NCI-H2081 (cell line): Measurements from ENCODE around the gene PCDHA1.
"Not testable (repeated sequence)": the region's sequence is repeated elsewhere in the genome, so short reads cannot be mapped to it uniquely, and the experiment has no call there.

ENCODE experiments used
- DNase-seq, 2 experiments: peaks; one replicate each; lab custom pipeline; 2025; lab: John Stamatoyannopoulos, UW

The PCDHA1 gene

DNA sequence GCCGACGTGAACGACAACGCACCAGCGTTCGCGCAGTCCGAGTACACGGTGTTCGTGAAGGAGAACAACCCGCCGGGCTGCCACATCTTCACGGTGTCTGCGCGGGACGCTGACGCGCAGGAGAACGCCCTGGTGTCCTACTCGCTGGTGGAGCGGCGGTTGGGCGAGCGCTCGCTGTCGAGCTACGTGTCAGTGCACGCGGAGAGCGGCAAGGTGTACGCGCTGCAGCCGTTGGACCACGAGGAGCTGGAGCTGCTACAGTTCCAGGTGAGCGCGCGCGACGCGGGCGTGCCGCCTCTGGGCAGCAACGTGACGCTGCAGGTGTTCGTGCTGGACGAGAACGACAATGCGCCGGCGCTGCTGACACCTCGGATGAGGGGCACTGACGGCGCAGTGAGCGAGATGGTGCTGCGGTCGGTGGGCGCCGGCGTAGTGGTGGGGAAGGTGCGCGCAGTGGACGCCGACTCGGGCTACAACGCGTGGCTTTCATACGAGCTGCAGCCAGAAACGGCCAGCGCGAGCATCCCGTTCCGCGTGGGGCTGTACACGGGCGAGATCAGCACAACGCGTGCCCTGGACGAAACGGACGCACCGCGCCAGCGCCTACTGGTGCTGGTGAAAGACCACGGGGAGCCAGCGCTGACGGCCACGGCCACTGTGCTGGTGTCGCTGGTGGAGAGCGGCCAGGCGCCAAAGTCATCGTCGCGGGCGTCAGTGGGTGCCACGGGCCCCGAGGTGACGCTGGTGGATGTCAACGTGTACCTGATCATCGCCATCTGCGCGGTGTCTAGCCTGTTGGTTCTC is 64.1 kb downstream of the PCDHA1 start:
- not testable (repeated sequence) for DNase-seq

DNA sequence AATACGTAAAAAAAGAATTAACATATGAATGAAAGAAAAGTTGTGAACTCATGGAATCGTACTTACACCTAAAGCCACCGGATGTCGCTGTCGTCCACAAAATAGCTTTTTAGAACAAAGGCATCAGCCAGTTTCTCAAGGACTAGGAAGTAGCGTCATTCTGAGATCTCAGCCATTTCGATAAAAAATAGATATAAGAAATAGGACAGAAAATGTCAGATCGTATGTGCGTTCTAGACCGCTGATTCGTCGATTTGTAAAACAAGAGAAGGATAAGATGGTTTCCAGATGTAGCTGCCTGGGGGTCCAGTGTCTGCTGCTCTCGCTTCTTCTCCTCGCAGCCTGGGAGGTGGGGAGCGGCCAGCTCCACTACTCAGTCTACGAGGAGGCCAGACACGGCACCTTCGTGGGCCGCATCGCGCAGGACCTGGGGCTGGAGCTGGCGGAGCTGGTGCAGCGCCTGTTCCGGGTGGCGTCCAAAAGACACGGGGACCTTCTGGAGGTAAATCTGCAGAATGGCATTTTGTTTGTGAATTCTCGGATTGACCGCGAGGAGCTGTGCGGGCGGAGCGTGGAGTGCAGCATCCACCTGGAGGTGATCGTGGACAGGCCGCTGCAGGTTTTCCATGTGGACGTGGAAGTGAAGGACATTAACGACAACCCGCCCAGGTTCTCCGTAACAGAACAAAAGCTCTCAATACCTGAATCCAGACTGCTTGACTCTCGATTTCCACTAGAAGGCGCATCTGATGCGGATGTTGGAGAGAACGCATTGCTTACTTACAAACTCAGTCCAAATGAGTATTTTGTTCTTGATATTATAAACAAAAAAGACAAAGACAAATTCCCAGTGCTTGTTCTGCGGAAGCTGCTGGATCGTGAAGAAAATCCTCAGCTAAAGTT is 70.1 kb downstream of the PCDHA1 start, which contains the start of gene PCDHA10:
PCDHA10 (plus strand) TSS at position 126 of the 903 bp plus-strand sequence; CDS start at position 278, 152 bp downstream.
- no peak for DNase-seq

DNA sequence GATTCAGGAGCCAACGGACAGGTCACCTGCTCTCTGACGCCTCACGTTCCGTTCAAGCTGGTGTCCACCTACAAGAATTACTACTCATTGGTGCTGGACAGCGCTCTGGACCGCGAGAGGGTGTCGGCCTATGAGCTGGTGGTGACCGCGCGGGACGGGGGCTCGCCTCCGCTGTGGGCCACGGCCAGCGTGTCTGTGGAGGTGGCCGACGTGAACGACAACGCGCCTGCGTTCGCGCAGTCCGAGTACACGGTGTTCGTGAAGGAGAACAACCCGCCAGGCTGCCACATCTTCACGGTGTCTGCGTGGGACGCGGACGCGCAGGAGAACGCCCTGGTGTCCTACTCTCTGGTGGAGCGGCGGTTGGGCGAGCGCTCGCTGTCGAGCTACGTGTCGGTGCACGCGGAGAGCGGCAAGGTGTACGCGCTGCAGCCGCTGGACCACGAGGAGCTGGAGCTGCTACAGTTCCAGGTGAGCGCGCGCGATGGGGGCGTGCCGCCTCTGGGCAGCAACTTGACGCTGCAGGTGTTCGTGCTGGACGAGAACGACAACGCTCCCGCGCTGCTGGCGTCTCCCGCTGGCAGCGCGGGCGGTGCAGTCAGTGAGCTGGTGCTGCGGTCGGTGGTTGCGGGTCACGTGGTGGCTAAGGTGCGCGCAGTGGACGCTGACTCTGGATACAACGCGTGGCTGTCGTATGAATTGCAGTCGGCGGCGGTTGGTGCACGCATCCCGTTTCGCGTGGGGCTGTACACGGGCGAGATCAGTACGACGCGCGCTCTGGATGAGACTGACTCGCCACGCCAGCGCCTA is 71.4 kb downstream of the PCDHA1 start:
- DNase-seq = no peak

DNA sequence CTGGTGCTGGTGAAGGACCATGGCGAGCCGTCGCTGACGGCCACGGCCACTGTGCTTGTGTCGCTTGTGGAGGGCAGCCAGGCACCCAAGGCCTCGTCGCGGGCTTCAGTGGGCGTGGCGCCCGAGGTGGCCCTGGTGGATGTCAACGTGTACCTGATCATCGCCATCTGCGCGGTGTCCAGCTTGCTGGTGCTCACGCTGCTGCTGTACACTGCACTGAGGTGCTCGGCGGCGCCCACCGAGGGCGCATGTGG is 72.0 kb downstream of the PCDHA1 start:
- DNase-seq = no peak

DNA sequence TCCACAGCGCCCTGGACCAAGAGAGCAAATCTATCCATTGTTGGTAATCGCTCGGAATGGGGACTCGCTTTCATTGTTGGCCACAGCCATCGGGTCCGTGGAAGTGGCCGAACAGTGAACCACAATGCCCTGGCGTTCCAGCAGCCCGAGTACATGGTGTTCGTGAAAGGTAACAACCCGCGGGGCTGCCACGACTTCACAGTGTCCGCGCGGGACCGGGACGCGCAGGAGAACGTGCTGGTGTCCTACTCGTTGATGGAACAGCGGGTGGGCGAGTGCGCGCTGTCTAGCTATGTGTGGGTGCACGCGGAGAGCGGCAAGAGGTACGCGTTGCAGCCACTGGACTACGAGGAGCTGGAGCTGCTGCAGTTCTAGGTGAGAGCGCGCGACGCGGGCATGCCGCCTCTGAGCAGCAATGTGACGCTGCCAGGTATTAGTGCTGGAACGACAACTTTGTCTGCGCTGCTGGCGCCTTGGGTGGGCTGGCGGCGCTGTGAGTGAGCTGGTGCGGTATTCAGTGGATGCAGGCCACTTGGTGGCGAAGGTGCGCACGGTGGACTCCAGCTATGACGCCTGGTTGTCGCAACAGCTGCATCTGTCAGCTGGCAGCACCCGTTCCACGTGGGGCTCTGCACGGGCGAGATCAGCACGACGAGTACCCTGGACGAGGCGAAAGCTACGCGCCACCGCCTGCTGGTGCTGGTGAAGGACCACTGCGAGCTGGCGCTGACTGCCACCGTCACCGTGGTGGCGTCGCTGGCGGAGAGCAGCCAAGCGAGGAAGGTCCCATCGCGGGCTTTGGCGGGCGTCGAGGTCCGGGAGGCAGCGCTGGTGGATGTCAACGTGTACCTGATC is 76.7 kb downstream of the PCDHA1 start:
- no peak for DNase-seq

DNA sequence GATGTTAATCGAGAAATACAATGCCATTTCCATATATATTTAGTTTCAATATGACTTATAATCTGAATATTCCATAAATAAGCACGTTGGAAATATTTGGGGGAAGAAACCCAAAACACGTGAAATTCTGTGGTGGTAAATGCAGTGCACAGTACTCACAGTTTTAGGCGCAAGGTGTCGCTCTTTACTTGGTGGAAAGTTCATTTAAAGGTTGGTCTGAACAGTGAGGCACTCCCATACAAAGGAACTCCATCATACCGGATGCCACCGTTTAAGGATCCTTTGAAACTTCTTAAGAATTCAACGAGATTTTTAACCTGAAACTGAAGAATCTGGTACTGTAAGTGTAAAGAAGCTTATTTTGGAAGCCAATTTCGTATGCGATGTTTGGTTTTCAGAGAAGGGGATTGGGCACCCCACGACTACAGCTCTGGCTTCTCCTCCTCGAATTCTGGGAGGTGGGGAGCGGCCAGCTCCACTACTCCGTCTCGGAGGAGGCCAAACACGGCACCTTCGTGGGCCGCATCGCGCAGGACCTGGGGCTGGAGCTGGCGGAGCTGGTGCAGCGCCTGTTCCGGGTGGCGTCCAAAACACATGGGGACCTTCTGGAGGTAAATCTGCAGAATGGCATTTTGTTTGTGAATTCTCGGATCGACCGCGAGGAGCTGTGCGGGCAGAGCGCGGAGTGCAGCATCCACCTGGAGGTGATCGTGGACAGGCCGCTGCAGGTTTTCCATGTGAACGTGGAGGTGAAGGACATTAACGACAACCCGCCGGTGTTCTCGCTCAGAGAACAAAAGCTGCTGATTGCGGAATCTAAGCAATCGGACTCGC is 83.0 kb downstream of the PCDHA1 start, which contains the start of gene PCDHA11:
PCDHA11 (plus strand) TSS at position 237 of the 834 bp plus-strand sequence; CDS start at position 384, 147 bp downstream.
- no peak for DNase-seq

DNA sequence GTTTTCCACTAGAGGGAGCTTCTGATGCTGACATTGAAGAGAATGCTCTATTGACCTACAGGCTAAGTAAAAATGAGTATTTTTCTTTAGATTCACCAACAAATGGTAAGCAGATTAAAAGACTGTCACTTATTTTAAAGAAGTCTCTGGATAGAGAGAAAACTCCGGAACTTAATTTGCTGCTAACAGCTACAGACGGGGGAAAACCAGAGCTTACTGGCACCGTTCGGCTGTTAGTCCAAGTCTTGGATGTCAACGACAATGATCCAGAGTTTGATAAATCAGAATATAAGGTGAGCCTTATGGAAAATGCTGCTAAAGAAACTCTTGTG is 83.6 kb downstream of the PCDHA1 start:
- no peak for DNase-seq

DNA sequence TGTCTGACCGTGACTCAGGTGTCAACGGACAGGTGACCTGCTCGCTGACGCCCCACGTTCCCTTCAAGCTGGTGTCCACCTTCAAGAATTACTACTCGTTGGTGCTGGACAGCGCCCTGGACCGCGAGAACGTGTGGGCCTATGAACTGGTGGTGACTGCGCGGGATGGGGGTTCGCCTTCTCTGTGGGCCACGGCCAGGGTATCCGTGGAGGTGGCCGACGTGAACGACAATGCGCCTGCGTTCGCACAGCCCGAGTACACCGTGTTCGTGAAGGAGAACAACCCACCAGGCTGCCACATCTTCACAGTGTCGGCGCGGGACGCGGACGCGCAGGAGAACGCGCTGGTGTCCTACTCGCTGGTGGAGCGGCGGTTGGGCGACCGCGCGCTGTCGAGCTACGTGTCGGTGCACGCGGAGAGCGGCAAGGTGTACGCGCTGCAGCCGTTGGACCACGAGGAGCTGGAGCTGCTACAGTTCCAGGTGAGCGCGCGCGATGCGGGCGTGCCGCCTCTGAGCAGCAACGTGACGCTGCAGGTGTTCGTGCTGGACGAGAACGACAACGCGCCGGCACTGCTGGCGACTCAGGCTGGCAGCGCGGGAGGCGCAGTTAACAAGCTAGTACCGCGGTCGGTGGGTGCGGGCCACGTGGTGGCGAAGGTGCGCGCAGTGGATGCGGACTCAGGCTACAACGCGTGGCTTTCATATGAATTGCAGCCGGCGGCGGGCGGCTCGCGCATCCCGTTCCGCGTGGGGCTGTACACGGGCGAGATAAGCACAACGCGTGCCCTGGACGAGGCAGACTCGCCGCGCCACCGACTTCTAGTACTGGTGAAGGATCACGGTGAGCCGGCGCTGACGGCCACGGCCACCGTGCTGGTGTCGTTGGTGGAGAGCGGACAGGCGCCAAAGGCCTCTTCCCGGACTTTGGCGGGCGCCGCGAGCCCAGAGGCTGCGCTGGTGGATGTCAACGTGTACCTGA is 84.6 kb downstream of the PCDHA1 start:
- DNase-seq = no peak

DNA sequence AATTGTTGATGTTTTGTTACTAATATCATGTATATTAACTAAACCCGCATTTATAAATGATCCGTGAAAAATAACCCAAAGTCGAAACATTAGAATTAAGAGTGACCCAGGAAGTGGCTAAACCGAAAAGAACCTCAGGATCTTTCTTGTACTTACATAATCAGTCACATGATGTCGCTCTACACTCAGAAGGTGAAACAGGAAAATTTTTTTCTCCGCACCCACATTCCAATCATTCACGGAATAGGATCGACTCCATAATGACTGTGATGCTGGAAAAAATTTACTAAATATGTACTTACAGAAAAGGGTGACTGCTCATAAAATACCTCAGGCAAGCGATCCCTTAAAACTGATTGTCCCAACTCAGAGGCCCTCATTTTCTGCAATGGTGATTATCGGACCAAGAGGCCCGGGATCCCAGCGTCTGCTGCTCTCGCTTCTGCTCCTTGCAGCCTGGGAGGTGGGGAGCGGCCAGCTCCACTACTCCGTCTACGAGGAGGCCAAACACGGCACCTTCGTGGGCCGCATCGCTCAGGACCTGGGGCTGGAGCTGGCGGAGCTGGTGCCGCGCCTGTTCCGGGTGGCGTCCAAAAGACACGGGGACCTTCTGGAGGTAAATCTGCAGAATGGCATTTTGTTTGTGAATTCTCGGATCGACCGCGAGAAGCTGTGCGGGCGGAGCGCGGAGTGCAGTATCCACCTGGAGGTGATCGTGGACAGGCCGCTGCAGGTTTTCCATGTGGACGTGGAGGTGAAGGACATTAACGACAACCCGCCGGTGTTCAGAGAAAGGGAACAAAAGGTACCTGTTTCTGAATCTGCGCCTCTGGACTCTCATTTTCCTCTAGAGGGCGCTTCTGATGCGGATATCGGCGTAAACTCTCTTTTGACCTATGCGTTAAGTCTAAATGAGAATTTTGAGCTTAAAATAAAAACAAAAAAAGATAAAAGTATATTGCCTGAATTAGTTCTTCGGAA is 89.4 kb downstream of the PCDHA1 start, which contains the start of gene PCDHA12:
PCDHA12 (plus strand) TSS at position 224 of the 981 bp plus-strand sequence; CDS start at position 389, 165 bp downstream.
- no peak for DNase-seq

DNA sequence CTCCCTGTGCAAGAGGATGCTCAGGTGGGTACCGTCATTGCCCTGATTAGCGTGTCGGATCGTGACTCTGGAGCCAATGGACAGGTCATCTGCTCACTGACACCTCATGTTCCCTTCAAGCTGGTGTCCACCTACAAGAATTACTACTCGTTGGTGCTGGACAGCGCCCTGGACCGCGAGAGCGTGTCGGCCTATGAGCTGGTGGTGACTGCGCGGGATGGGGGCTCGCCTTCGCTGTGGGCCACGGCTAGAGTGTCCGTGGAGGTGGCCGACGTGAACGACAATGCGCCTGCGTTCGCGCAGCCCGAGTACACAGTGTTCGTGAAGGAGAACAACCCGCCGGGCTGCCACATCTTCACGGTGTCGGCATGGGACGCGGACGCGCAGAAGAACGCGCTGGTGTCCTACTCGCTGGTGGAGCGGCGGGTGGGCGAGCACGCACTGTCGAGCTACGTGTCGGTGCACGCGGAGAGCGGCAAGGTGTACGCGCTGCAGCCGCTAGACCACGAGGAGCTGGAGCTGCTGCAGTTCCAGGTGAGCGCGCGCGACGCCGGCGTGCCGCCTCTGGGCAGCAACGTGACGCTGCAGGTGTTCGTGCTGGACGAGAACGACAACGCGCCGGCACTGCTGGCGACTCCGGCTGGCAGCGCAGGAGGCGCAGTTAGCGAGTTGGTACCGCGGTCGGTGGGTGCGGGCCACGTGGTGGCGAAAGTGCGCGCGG is 90.8 kb downstream of the PCDHA1 start:
- not testable (repeated sequence) for DNase-seq

DNA sequence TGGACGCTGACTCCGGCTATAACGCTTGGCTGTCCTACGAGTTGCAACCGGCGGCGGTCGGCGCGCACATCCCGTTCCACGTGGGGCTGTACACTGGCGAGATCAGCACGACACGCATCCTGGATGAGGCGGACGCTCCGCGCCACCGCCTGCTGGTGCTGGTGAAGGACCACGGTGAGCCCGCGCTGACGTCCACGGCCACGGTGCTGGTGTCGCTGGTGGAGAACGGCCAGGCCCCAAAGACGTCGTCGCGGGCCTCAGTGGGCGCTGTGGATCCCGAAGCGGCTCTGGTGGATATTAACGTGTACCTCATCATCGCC is 91.3 kb downstream of the PCDHA1 start:
- DNase-seq = no peak

DNA sequence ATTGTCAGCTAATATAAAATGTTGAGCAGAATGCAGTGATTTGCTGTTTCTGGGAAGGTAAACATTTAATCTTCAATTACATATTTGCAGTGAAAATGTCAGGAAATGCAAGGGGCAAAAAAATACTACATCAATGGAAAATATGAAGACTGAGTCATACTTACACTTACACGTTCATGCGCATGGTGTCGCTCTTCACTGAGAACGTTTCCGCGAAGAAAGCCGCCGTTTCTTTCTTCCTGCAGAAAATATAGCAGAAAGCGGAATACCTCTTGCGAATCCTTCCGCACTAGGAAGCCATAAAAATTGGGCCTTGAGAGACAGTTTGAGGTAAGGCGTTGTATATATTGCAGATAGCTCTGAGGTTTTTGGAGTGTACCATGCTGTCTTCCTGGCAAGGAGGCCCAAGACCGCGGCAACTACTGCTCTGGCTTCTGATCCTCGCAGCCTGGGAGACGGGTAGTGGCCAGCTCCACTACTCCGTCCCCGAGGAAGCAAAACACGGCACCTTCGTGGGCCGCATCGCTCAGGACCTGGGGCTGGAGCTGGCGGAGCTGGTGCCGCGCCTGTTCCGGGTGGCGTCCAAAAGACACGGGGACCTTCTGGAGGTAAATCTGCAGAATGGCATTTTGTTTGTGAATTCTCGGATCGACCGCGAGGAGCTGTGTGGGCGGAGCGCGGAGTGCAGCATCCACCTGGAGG is 96.1 kb downstream of the PCDHA1 start, which contains the start of gene PCDHA13:
PCDHA13 (plus strand) TSS at position 236 of the 702 bp plus-strand sequence; CDS start at position 381, 145 bp downstream.
- no peak for DNase-seq

DNA sequence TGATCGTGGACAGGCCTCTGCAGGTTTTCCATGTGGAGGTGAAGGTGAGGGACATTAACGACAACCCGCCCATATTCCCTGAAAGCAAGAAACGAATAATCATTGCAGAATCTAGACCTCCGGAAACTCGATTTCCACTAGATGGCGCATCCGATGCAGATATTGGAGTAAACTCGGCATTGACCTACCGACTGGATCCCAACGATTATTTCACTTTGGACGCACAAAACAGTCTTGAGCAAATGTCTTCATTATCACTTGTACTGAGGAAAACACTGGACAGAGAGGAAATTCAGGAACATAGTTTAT is 96.6 kb downstream of the PCDHA1 start:
- DNase-seq = no peak

DNA sequence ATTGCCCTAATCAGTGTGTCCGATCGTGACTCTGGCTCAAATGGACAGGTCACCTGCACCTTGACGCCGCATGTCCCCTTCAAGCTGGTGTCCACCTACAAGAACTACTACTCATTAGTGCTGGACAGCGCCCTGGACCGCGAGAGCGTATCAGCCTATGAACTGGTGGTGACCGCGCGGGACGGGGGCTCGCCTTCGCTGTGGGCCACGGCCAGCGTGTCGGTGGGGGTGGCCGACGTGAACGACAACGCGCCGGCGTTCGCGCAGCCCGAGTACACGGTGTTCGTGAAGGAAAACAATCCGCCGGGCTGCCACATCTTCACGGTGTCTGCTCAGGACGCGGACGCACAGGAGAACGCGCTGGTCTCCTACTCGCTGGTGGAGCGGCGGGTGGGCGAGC is 97.4 kb downstream of the PCDHA1 start:
- no peak for DNase-seq

DNA sequence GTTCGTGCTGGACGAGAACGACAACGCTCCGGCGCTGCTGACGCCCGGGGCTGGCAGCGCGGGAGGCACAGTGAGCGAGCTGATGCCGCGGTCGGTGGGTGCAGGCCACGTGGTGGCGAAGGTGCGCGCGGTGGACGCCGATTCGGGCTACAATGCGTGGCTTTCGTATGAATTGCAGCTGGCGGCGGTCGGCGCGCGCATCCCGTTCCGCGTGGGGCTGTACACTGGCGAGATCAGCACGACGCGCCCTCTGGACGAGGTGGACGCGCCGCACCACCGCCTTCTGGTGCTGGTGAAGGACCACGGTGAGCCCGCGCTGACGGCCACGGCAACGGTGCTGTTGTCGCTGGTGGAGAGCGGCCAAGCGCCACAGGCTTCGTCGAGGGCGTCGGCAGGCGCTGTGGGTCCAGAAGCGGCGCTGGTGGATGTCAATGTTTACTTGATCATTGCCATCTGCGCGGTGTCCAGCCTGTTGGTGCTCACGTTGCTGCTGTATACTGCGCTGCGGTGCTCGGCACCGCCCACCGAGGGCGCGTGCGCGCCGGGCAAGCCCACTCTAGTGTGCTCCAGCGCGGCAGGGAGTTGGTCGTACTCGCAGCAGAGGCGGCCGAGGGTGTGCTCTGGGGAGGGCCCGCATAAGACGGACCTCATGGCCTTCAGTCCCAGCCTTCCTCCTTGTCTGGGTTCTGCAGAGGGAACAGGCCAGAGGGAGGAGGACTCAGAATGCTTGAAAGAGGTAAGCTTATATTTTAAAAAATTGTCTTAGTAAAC is 98.2 kb downstream of the PCDHA1 start:
- no peak for DNase-seq

DNA sequence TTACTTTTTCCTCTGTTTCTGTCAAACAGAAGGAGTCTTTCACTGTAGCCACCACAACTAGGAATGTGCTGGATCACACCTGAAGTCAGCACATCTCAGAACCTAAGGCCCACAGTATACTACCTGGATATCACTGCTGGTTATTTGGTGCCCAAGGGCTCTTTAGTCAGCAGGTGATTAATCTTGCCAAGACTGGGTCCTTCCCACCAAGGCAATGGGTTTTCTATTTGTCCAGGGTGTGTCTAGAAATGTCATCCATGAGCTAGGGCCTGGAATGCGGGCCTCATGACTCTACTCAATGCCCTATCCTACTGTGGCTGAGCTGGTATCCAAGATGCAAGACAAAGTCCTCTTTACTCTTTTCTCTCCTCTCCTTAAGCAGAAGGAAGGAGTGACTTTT is 130.4 kb downstream of the PCDHA1 start:
- DNase-seq = no peak
